Hepatic stellate cell (primary cell): ENCODE data around the gene PTPRG.
A peak's percentile ranks its signal among the peaks of the same experiment; 100 is the strongest.

Source experiments
- DNase-seq: peaks from one replicate; pipeline ENCODE4 v3.0.0; 2011; ENCODE audit warnings: low spot score

The PTPRG gene

GRCh38 chr3:61562721-61563312 lies 1.4 kb downstream of the PTPRG start:
- DNase-seq = peak; percentile 51

GRCh38 chr3:61563313-61564271 lies 2.2 kb downstream of the PTPRG start:
- peak; percentile 29 for DNase-seq

- DNase-seq = peak; percentile 74
These were observed 3.2 kb downstream of the PTPRG start for GRCh38 chr3:61564395-61565059.

- DNase-seq = no peak
These were observed 4.2 kb downstream of the PTPRG start for GRCh38 chr3:61565569-61565968.

GRCh38 chr3:61568127-61568526 lies 6.8 kb downstream of the PTPRG start:
- no peak for DNase-seq

- no peak for DNase-seq
These were observed 8.6 kb downstream of the PTPRG start for GRCh38 chr3:61569856-61570580.

- no peak for DNase-seq
These were observed 9.4 kb downstream of the PTPRG start for GRCh38 chr3:61570813-61571212.

- DNase-seq = peak; percentile 22
These were observed 10.4 kb downstream of the PTPRG start for GRCh38 chr3:61571516-61572336.

GRCh38 chr3:61572879-61573278 lies 11.5 kb downstream of the PTPRG start:
- DNase-seq = no peak

GRCh38 chr3:61573441-61573840 lies 12.1 kb downstream of the PTPRG start:
- no peak for DNase-seq

- DNase-seq = no peak
These were observed 13.5 kb downstream of the PTPRG start for GRCh38 chr3:61574854-61575253.

GRCh38 chr3:61575893-61576292 lies 14.5 kb downstream of the PTPRG start:
- DNase-seq = no peak

GRCh38 chr3:61577760-61578159 lies 16.4 kb downstream of the PTPRG start:
- no peak for DNase-seq

- DNase-seq = no peak
These were observed 17.4 kb downstream of the PTPRG start for GRCh38 chr3:61578667-61579367.

GRCh38 chr3:61579685-61580084 lies 18.3 kb downstream of the PTPRG start:
- DNase-seq = no peak

- DNase-seq = no peak
These were observed 19.7 kb downstream of the PTPRG start for GRCh38 chr3:61580982-61581643.

- no peak for DNase-seq
These were observed 20.9 kb downstream of the PTPRG start for GRCh38 chr3:61582287-61582686.

- DNase-seq = no peak
These were observed 21.5 kb downstream of the PTPRG start for GRCh38 chr3:61582846-61583245.

GRCh38 chr3:61583890-61584875 lies 22.8 kb downstream of the PTPRG start:
- no peak for DNase-seq
